ENCODE data around the gene EMILIN1.
A peak's percentile ranks its signal among the peaks of the same experiment; 100 is the strongest.

The EMILIN1 gene

GRCh38 chr2:27133195-27133875 is 54.9 kb downstream of the EMILIN1 start:
- TF ChIP-seq, protein P1, sequence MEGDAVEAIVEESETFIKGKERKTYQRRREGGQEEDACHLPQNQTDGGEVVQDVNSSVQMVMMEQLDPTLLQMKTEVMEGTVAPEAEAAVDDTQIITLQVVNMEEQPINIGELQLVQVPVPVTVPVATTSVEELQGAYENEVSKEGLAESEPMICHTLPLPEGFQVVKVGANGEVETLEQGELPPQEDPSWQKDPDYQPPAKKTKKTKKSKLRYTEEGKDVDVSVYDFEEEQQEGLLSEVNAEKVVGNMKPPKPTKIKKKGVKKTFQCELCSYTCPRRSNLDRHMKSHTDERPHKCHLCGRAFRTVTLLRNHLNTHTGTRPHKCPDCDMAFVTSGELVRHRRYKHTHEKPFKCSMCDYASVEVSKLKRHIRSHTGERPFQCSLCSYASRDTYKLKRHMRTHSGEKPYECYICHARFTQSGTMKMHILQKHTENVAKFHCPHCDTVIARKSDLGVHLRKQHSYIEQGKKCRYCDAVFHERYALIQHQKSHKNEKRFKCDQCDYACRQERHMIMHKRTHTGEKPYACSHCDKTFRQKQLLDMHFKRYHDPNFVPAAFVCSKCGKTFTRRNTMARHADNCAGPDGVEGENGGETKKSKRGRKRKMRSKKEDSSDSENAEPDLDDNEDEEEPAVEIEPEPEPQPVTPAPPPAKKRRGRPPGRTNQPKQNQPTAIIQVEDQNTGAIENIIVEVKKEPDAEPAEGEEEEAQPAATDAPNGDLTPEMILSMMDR (IDR thresholded peaks at IDR 0.05; ENCODE audit: low read depth, low read length, poor library complexity, severe bottlenecking): no peak
- TF ChIP-seq EZH2phosphoT487 (IDR thresholded peaks at IDR 0.05; ENCODE audit: borderline replicate concordance, low read length): no peak
- no peaks in the 10 kb centered on the region for H3K27me3 ChIP-seq (ENCODE audit: control insufficient read depth, low read length)
- H4K20me1 ChIP-seq (ENCODE audit: control insufficient read depth, insufficient read depth, low read depth, low read length): no peaks in the 10 kb centered on the region; the same call in 1 of the 2 replicates
- peaks cover 17% of the 10 kb centered on the region for H3K4me1 ChIP-seq (ENCODE audit: control insufficient read depth, low read length)
- no peaks in the 10 kb centered on the region for H3K9me2 ChIP-seq (replicated peaks; ENCODE audit: control insufficient read depth, low read length)
- no peaks in the 10 kb centered on the region for H3K9me3 ChIP-seq (ENCODE audit: control insufficient read depth, insufficient read depth, low read length)
- no peak overlapping the region for H3K27ac ChIP-seq (ENCODE audit: low read depth, low read length)
- H3K4me3 ChIP-seq (ENCODE audit: low read length): peak overlapping the region; percentile 97
- peak overlapping the region; percentile 75 for H3K4me2 ChIP-seq (ENCODE audit: low read length)
- peaks cover 22% of the 10 kb centered on the region for H3K79me2 ChIP-seq (ENCODE audit: control insufficient read depth, low read length)
- no peaks in the 10 kb centered on the region for H3F3A ChIP-seq (ENCODE audit: control insufficient read depth, insufficient read depth)
- peaks cover 48% of the 10 kb centered on the region for H3K36me3 ChIP-seq (ENCODE audit: control insufficient read depth, low read length)

DNA sequence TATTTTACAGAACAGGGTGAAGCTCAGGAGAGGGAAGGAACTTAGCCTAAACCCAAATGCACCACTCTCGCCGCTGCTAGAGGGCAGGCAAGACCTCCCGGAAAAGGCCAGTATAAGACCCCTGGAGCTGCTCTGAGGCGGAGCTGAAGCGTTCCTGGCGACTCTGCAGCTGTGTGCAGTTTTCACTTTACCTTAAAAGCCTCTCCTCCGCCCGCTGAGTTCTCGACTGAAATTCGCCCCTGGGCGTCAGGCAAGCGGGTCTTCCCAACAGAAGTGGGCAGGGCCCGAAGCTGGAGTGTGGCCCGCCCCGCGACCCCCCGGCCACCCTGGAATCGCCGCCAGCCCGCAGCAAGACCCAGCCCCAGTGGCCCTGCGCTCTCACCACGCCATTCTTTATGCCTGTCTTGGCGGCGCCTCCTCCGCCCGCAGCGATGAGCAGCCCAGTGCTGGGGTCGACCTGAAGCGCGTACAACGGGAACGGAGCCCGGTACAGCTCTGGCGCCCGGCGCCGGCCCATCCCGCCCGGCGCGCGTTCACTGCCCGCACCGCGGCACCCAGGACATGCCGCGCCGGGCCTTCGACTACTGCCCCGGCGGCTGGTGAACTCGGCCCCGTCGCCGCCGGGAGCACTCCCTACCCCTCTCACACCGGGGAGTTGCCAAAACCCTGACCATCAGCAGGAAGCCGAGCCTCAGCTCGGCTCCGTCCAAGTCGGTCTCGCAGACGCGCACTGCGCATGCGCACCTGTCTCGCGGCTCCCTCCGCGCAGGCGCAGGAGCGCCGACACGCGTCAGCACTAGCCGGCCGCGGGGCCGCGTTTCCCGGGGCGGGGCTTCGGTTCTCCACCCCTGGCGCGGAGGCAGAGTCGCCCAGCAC is 55.7 kb downstream of the EMILIN1 start, which contains the start of gene PREB:
PREB (minus strand) TSS at position 732 of the 876 bp plus-strand sequence; CDS start at position 517, 215 bp downstream.
- H3K36me3 ChIP-seq (ENCODE audit: control insufficient read depth, low read length): peaks cover 47% of the 10 kb centered on the region
- H3K4me3 ChIP-seq (ENCODE audit: low read length): peak within 1 kb of the TSS; percentile 97
- no peaks in the 10 kb centered on the region; the same call in 1 of the 2 replicates for H4K20me1 ChIP-seq (ENCODE audit: control insufficient read depth, insufficient read depth, low read depth, low read length)
- no peaks in the 10 kb centered on the region for H3K27me3 ChIP-seq (ENCODE audit: control insufficient read depth, low read length)
- H3F3A ChIP-seq (ENCODE audit: control insufficient read depth, insufficient read depth): no peaks in the 10 kb centered on the region
- peak within 1 kb of the TSS; percentile 75 for H3K4me2 ChIP-seq (ENCODE audit: low read length)
- TF ChIP-seq, protein P1 (IDR thresholded peaks at IDR 0.05; ENCODE audit: low read depth, low read length, poor library complexity, severe bottlenecking): peak; percentile 59
- no peak for TF ChIP-seq EZH2phosphoT487 (IDR thresholded peaks at IDR 0.05; ENCODE audit: borderline replicate concordance, low read length)
- H3K79me2 ChIP-seq (ENCODE audit: control insufficient read depth, low read length): peaks cover 22% of the 10 kb centered on the region
- H3K4me1 ChIP-seq (ENCODE audit: control insufficient read depth, low read length): peaks cover 17% of the 10 kb centered on the region
- peak within 1 kb of the TSS; percentile 38 for H3K27ac ChIP-seq (ENCODE audit: low read depth, low read length)
- H3K9me2 ChIP-seq (replicated peaks; ENCODE audit: control insufficient read depth, low read length): no peaks in the 10 kb centered on the region
- H3K9me3 ChIP-seq (ENCODE audit: control insufficient read depth, insufficient read depth, low read length): no peaks in the 10 kb centered on the region

GRCh38 chr2:27134781-27135477 is 56.5 kb downstream of the EMILIN1 start:
- Histone ChIP-seq H3K4me1 (ENCODE audit: control insufficient read depth, low read length) (peaks cover 17% of the 10 kb centered on the region), H3K79me2 (ENCODE audit: control insufficient read depth, low read length) (peaks cover 22% of the 10 kb centered on the region), H3K4me2 (ENCODE audit: low read length) (peak overlapping the region; percentile 75), H4K20me1 (ENCODE audit: control insufficient read depth, insufficient read depth, low read depth, low read length) (no peaks in the 10 kb centered on the region; the same call in 1 of the 2 replicates), H3K9me2 (replicated peaks; ENCODE audit: control insufficient read depth, low read length) (no peaks in the 10 kb centered on the region), H3K9me3 (ENCODE audit: control insufficient read depth, insufficient read depth, low read length) (no peaks in the 10 kb centered on the region), H3K27ac (ENCODE audit: low read depth, low read length) (no peak overlapping the region), H3K27me3 (ENCODE audit: control insufficient read depth, low read length) (no peaks in the 10 kb centered on the region), H3F3A (ENCODE audit: control insufficient read depth, insufficient read depth) (no peaks in the 10 kb centered on the region), H3K4me3 (ENCODE audit: low read length) (peak overlapping the region; percentile 97), H3K36me3 (ENCODE audit: control insufficient read depth, low read length) (peaks cover 39% of the 10 kb centered on the region)
- TF ChIP-seq, protein P1 (IDR thresholded peaks at IDR 0.05; ENCODE audit: low read depth, low read length, poor library complexity, severe bottlenecking): no peak
- no peak for TF ChIP-seq EZH2phosphoT487 (IDR thresholded peaks at IDR 0.05; ENCODE audit: borderline replicate concordance, low read length)
